Stimulated activated naive CD8-positive, alpha-beta T cell treated with anti-CD3 and anti-CD28 coated beads, Interleukin-15, amount 100 ng/mL, for 72 hours (primary cell): ENCODE results near the gene DGUOK.
A peak's percentile ranks its signal among the peaks of the same experiment; 100 is the strongest.

Source experiments
- ATAC-seq: fragments of 150-1000 bp; cut with Tn5 transposase; 2 replicates; pipeline ENCODE4 v1.10.0; 2021; ENCODE audit warnings: mild to moderate bottlenecking, moderate library complexity
- DNase-seq, 2 donors: peaks; one replicate each; pipeline ENCODE4 v3.0.0; 2021 to 2022
- H3K27ac Mint-ChIP-seq, 2 donors: one replicate each; pipeline ENCODE4 v1.8.0; 2022; ENCODE audit warnings: mild to moderate bottlenecking in 2 of 2, mixed read lengths in 2 of 2, moderate library complexity in 2 of 2
- H3K27me3 Mint-ChIP-seq: one replicate; pipeline ENCODE4 v1.8.0; 2022; ENCODE audit warnings: mixed read lengths
- H3K4me1 Mint-ChIP-seq: one replicate; pipeline ENCODE4 v1.8.0; 2022; ENCODE audit warnings: mild to moderate bottlenecking, mixed read lengths
- H3K4me3 Mint-ChIP-seq, 2 donors: one replicate each; pipeline ENCODE4 v1.8.0; 2022; ENCODE audit warnings: mild to moderate bottlenecking in 2 of 2, mixed read lengths in 2 of 2, moderate library complexity in 1 of 2
- H3K9me3 Mint-ChIP-seq, 2 donors: one replicate each; pipeline ENCODE4 v1.8.0; 2022; ENCODE audit warnings: mixed read lengths in 2 of 2

Gene DGUOK

GRCh38 chr2:73999881-74000597 is 73.4 kb downstream of the DGUOK start:
- Mint-ChIP-seq H3K27ac (no peak overlapping the region), H3K4me3 (peak overlapping the region in 1 of 2 donors; percentile 4), H3K4me1 (peaks cover 96% of the 10 kb centered on the region), H3K27me3 (no peaks in the 10 kb centered on the region), H3K9me3 (no peaks in the 10 kb centered on the region)
- DNase-seq (no peak), ATAC-seq (no peak)

DNA sequence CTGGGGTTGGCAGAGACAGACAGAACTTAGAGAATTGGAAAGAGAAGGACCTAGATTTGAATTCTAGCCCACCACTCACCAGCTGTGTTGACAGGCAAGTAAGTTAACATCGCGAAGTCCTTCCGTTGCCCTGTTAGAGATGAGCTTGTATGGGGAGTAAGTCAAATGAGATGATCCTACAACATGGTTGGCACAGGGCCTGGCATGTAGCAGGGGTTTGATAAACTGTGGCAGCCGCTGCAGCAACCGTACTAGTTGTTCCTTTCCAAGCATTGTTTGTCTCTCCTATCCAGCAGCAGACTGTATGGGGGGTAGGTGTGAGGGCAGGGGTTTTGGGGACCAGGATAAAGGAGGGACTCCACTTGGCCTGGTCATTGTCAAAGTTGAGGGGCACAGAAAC is 74.0 kb downstream of the DGUOK start:
- no peak for ATAC-seq
- DNase-seq, result no peak
- H3K27ac Mint-ChIP-seq, result no peak overlapping the region

DNA sequence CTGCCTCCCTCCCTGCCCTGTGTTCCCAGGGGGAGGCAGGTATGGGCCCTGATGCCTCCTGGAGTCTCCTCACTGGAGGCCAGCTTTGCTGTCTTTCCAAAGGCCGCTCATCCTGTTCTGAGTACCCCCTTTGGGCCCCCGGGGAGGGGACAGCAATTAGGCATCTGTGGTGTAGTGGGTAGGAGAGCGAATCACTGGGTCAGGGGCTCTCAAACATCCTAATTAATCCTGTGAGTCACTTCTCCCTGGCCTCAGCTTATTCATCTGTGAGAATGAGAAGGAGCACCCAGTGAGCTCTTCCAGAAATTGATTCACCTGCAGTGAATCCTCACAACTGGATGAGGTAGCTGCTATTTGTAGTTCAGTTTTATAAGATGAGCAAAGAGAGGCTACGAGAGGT is 74.4 kb downstream of the DGUOK start:
- no peaks in the 10 kb centered on the region for H3K27me3 Mint-ChIP-seq
- H3K4me3 Mint-ChIP-seq, result peak overlapping the region; percentile 80 to 82
- no peaks in the 10 kb centered on the region for H3K9me3 Mint-ChIP-seq
- H3K4me1 Mint-ChIP-seq, result peaks cover 94% of the 10 kb centered on the region
- ATAC-seq (no peak), DNase-seq (no peak)
- H3K27ac Mint-ChIP-seq, result peak overlapping the region in 1 of 2 donors; percentile 5

More for the DNA sequence above, 74.0 kb downstream of the DGUOK start:
- H3K4me3 Mint-ChIP-seq, result no peak overlapping the region
- no peaks in the 10 kb centered on the region for H3K9me3 Mint-ChIP-seq
- H3K27me3 Mint-ChIP-seq, result no peaks in the 10 kb centered on the region
- peaks cover 95% of the 10 kb centered on the region for H3K4me1 Mint-ChIP-seq

DNA sequence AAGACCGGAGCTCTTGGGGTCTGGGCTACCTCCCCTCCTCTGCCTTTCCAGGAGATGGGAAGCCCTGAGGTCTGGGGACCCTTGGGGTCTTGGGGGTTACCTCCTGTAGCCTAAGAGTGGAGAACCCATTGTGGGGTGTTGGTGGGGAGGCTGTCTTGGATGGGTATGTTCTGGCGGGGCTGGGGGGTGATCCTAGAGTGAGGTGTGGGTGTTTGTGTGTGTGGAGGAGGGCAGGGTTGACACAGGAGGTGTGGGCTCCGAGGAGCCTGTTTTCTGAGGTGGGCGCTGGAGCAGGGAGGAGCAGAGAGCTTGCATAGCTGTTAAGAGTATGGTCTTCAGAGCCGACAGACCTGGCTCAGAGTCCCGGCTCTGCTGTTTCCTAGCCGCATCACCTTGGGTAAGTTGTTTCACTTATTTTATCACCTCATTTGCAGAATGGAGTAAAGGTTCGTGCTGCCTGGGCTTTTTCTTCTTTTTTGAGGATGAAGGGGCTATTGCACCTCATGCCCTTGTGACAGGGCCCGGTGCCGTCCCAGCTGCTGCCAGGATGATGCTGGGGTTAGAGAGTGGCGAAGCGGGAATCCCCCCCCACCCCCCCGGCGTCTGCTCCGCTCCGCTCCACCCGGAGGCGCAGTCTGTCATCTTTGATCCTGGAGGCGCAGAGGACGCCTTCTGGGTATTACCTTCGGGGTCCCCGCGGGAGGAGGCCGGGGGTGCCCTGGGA is 75.3 kb downstream of the DGUOK start:
- no peaks in the 10 kb centered on the region for H3K27me3 Mint-ChIP-seq
- H3K4me1 Mint-ChIP-seq, result peaks cover 94% of the 10 kb centered on the region
- peak overlapping the region; percentile 80 to 82 for H3K4me3 Mint-ChIP-seq
- peak; percentile 77 for ATAC-seq
- no peaks in the 10 kb centered on the region for H3K9me3 Mint-ChIP-seq
- DNase-seq, result peak in 1 of 2 donors; percentile 81
- peak overlapping the region in 1 of 2 donors; percentile 5 for H3K27ac Mint-ChIP-seq

- DNase-seq (peak in 1 of 2 donors; percentile 81), ATAC-seq (peak; percentile 87)
- Mint-ChIP-seq H3K27me3 (no peaks in the 10 kb centered on the region), H3K27ac (peak overlapping the region in 1 of 2 donors; percentile 75), H3K4me3 (peak overlapping the region; percentile 84 to 87), H3K4me1 (peaks cover 94% of the 10 kb centered on the region), H3K9me3 (no peaks in the 10 kb centered on the region)
These were observed 76.1 kb downstream of the DGUOK start for GRCh38 chr2:74002505-74003421.

DNA sequence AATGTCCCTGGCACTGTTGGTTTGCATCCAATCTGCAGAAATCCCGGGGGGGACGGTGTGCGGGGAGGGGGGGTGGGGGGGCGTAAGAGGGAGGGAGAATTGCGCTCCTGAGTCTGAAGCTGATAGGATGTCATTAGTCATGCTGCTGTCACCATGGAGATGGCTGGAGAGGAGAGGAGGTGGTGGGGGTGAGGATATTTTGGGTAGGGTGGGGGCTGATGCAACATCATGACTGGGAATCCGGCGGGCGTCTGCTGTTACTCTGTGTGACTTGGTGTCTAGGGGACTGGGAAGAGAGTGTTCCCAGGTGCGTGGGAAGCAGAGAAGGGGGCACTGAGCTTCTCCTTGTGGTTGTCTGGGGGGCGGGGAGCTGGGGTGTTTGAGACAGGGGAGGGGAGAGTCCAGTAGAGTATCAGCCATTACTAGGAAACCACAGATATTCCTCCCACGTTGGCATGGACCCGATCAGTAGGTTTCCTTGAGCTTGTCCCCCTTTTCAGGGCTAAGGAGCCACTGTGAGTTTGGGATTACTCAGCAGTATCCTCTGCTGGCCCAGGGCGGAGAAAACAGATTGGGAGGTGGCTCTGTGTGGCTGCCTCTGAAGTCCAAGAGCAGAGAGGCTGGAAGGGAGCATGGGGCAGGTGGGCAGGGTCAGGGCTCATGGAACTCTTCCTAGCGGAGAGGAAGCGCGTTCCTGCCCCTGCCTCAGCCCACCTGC is 77.0 kb downstream of the DGUOK start:
- peak overlapping the region; percentile 62 to 87 for H3K4me3 Mint-ChIP-seq
- H3K27me3 Mint-ChIP-seq, result no peaks in the 10 kb centered on the region
- no peaks in the 10 kb centered on the region for H3K9me3 Mint-ChIP-seq
- peak overlapping the region; percentile 62 to 90 for H3K27ac Mint-ChIP-seq
- DNase-seq, result no peak
- no peak for ATAC-seq
- H3K4me1 Mint-ChIP-seq, result peaks cover 91% of the 10 kb centered on the region

DNA sequence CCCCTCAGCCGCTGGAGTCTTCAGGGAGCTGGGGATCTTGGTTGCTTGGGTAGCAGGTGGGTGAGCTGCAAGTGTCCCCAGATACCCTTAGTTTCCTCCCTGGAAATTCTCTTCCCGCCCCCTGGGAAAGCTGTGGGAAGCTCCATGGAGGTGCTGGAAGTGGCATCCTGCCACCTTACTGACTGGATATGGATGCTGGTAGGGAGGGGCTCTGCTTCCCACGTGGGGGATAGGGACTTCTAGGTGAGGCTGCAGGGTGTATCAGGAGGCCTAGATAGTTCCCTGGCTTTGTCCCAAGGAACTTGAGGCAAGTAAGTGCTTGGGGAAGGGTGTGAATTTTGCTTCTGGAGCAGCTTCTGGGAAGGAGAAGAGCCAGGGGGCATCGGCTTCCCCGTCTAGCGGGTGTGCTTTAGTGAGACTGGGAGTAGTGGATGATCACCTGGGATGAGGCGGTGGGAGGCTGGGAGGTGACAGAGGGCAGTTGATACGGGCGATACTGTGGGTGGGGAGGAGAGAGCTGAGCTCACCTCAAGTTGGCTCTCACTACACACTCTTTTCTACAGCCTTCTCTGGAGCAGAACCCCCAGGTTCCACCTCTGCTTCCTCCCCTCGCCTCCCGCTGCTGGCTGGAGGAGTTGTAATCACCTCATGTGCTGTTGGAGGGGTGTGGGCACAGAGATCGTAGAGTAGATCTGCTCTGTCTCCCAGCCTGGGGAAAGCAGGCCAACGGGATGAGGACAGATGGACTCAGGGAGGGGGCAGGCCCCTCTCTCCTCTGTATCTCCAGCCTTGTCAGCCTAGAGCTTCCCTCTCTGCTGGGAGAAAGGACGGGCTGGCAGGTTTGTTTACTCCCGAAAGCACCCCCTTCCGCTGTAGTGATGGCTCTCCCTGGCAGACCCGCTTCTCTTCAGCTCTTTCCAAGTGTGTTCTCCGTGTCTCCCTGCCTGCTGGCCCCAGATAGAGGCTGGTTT is 77.8 kb downstream of the DGUOK start:
- ATAC-seq, result no peak
- peaks cover 89% of the 10 kb centered on the region for H3K4me1 Mint-ChIP-seq
- peak overlapping the region in 1 of 2 donors; percentile 69 for H3K4me3 Mint-ChIP-seq
- peak overlapping the region in 1 of 2 donors; percentile 82 for H3K27ac Mint-ChIP-seq
- no peaks in the 10 kb centered on the region for H3K9me3 Mint-ChIP-seq
- no peak for DNase-seq
- H3K27me3 Mint-ChIP-seq, result no peaks in the 10 kb centered on the region

DNA sequence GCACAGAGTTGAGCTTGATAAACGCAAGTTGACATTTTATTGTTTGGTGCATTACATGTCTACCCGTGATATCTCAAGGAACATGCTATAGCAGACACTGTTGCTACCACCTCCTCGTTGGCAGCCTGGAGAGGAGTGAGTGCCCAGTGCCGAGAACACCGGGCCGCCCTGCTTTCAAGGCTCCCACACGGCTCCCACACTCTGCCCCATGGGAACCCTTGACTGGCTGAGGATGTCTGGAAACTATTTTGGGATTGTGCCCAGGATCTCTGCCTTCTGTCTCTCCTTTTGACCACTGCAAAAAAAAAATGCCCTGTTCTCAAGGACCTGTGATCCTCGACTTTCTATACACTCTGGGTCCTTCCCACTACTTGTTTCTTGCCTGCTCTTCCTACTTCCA is 79.1 kb downstream of the DGUOK start:
- no peak overlapping the region for H3K27ac Mint-ChIP-seq
- H3K4me1 Mint-ChIP-seq, result peaks cover 89% of the 10 kb centered on the region

GRCh38 chr2:74006459-74006858 is 79.8 kb downstream of the DGUOK start:
- no peak for DNase-seq
- Mint-ChIP-seq H3K27ac (no peak overlapping the region), H3K9me3 (no peaks in the 10 kb centered on the region), H3K4me1 (peaks cover 83% of the 10 kb centered on the region), H3K27me3 (no peaks in the 10 kb centered on the region), H3K4me3 (no peak overlapping the region)
- ATAC-seq, result no peak

More for the DNA sequence above, 79.1 kb downstream of the DGUOK start:
- ATAC-seq (no peak), DNase-seq (no peak)
- Mint-ChIP-seq H3K4me3 (no peak overlapping the region), H3K27me3 (no peaks in the 10 kb centered on the region), H3K9me3 (no peaks in the 10 kb centered on the region)

GRCh38 chr2:74007121-74007520 is 80.4 kb downstream of the DGUOK start:
- no peaks in the 10 kb centered on the region for H3K9me3 Mint-ChIP-seq
- H3K4me1 Mint-ChIP-seq, result peaks cover 78% of the 10 kb centered on the region
- no peak overlapping the region for H3K4me3 Mint-ChIP-seq
- no peak overlapping the region for H3K27ac Mint-ChIP-seq
- DNase-seq (no peak), ATAC-seq (no peak)
- H3K27me3 Mint-ChIP-seq, result no peaks in the 10 kb centered on the region

- DNase-seq (no peak), ATAC-seq (no peak)
- Mint-ChIP-seq H3K9me3 (no peaks in the 10 kb centered on the region), H3K4me3 (no peak overlapping the region), H3K4me1 (peaks cover 82% of the 10 kb centered on the region), H3K27me3 (no peaks in the 10 kb centered on the region), H3K27ac (no peak overlapping the region)
These were observed 81.0 kb downstream of the DGUOK start for GRCh38 chr2:74007711-74008110.
